Hippocampal formation (tissue), 2 donors: ENCODE data around the gene TRIM44.
A peak's percentile ranks its signal among the peaks of the same experiment; 100 is the strongest.

ENCODE experiments used
- DNase-seq, 2 donors: peaks; one replicate each; lab custom pipeline; 2025; lab: John Stamatoyannopoulos, UW

The TRIM44 gene

GRCh38 chr11:35787626-35788025, 125.1 kb downstream of the TRIM44 start:
- DNase-seq, result no peak

GRCh38 chr11:35791088-35791958, 128.7 kb downstream of the TRIM44 start:
- DNase-seq, result peak in 1 of 2 donors; percentile 53

GRCh38 chr11:35792148-35792845, 129.7 kb downstream of the TRIM44 start:
- DNase-seq, result no peak

- no peak for DNase-seq
Measured at GRCh38 chr11:35792846-35793192, 130.2 kb downstream of the TRIM44 start.

GRCh38 chr11:35794333-35794732, 131.8 kb downstream of the TRIM44 start:
- DNase-seq, result no peak

GRCh38 chr11:35794850-35795249, 132.3 kb downstream of the TRIM44 start:
- DNase-seq, result no peak

GRCh38 chr11:35796562-35796961, 134.0 kb downstream of the TRIM44 start:
- DNase-seq, result no peak

- DNase-seq, result no peak
Measured at GRCh38 chr11:35798423-35798822, 135.8 kb downstream of the TRIM44 start.

- no peak for DNase-seq
Measured at GRCh38 chr11:35798983-35799382, 136.4 kb downstream of the TRIM44 start.

- DNase-seq, result no peak
Measured at GRCh38 chr11:35799655-35800054, 137.1 kb downstream of the TRIM44 start.

- no peak for DNase-seq
Measured at GRCh38 chr11:35800970-35801953, 138.7 kb downstream of the TRIM44 start.

- no peak for DNase-seq
Measured at GRCh38 chr11:35802221-35802620, 139.6 kb downstream of the TRIM44 start.

- no peak for DNase-seq
Measured at GRCh38 chr11:35802672-35803071, 140.1 kb downstream of the TRIM44 start.

GRCh38 chr11:35803115-35803514, 140.5 kb downstream of the TRIM44 start:
- DNase-seq, result no peak

- peak; percentile 38 to 59 for DNase-seq
Measured at GRCh38 chr11:35804451-35805040, 142.0 kb downstream of the TRIM44 start.

- no peak for DNase-seq
Measured at GRCh38 chr11:35809561-35809960, 147.0 kb downstream of the TRIM44 start.

GRCh38 chr11:35810045-35810645, 147.6 kb downstream of the TRIM44 start:
- no peak for DNase-seq

- DNase-seq, result no peak
Measured at GRCh38 chr11:35811783-35812182, 149.2 kb downstream of the TRIM44 start.

- no peak for DNase-seq
Measured at GRCh38 chr11:35812828-35813227, 150.3 kb downstream of the TRIM44 start.

- DNase-seq, result no peak
Measured at GRCh38 chr11:35814081-35814695, 151.6 kb downstream of the TRIM44 start.
